Measurements from ENCODE around the gene ADAM22. TPM values are rescaled to one million over a fixed set of nuclear protein-coding genes. Genes with fewer than 3 reads are reported as not detected.

Gene ADAM22
- total and polyA plus RNA-seq, 2 experiments from 2014 or later, result 2.7 to 18.7 TPM

DNA sequence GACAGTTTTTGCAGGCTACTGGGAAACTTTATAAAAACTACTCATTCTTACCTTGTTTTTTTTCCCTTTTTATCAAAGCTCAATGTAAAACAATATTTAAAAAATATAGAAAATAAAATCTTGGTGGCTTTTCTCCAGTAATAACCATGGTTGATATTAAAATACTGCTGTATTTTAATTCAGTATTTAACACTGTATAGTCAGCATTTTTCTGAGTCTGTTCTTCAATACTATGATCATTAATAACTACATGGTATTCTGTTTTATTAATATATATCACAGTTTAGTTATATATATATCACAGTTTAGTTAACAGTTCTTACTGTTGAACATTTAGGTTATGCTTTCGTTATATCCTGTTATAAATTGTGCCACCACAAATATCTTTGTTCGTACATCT is 207.4 kb downstream of the ADAM22 start:
- ATAC-seq, result no peak
- Mint-ChIP-seq H3K27me3 (ENCODE audit: insufficient read depth, low read depth, poor library complexity) (no peaks in the 10 kb centered on the region), H3K4me1 (peaks cover 2% of the 10 kb centered on the region; the same call in 1 of the 3 replicates), H3K9me3 (no peaks in the 10 kb centered on the region; the same call in 2 of the 3 replicates), H3K36me3 (ENCODE audit: low read depth) (no peaks in the 10 kb centered on the region; the same call in 2 of the 3 replicates), H3K27ac (no peak overlapping the region), H3K4me3 (no peak overlapping the region)
- no peak for DNase-seq (ENCODE audit: low spot score)
- Histone ChIP-seq H4K20me1 (replicated peaks; ENCODE audit: insufficient read depth) (no peaks in the 10 kb centered on the region), H3K27me3 (ENCODE audit: insufficient read depth) (no peaks in the 10 kb centered on the region), H3K4me1 (ENCODE audit: insufficient read depth) (no peaks in the 10 kb centered on the region), H3F3A (replicated peaks; ENCODE audit: low read depth) (no peaks in the 10 kb centered on the region), H3K27ac (ENCODE audit: low read depth) (no peak overlapping the region), H3K36me3 (ENCODE audit: insufficient read depth) (no peaks in the 10 kb centered on the region; the same call in 1 of the 2 replicates), H2AFZ (no peak overlapping the region), H3K4me2 (no peak overlapping the region), H3K9me2 (ENCODE audit: insufficient read depth) (no peaks in the 10 kb centered on the region), H3K4me3 (no peak overlapping the region), H3K79me2 (replicated peaks; ENCODE audit: insufficient read depth) (no peaks in the 10 kb centered on the region)
- TF ChIP-seq, protein P1, sequence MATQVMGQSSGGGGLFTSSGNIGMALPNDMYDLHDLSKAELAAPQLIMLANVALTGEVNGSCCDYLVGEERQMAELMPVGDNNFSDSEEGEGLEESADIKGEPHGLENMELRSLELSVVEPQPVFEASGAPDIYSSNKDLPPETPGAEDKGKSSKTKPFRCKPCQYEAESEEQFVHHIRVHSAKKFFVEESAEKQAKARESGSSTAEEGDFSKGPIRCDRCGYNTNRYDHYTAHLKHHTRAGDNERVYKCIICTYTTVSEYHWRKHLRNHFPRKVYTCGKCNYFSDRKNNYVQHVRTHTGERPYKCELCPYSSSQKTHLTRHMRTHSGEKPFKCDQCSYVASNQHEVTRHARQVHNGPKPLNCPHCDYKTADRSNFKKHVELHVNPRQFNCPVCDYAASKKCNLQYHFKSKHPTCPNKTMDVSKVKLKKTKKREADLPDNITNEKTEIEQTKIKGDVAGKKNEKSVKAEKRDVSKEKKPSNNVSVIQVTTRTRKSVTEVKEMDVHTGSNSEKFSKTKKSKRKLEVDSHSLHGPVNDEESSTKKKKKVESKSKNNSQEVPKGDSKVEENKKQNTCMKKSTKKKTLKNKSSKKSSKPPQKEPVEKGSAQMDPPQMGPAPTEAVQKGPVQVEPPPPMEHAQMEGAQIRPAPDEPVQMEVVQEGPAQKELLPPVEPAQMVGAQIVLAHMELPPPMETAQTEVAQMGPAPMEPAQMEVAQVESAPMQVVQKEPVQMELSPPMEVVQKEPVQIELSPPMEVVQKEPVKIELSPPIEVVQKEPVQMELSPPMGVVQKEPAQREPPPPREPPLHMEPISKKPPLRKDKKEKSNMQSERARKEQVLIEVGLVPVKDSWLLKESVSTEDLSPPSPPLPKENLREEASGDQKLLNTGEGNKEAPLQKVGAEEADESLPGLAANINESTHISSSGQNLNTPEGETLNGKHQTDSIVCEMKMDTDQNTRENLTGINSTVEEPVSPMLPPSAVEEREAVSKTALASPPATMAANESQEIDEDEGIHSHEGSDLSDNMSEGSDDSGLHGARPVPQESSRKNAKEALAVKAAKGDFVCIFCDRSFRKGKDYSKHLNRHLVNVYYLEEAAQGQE (IDR thresholded peaks at IDR 0.05; ENCODE audit: unreplicated experiment), result no peak
- no peak for TF ChIP-seq ZNF331 (CRISPR knock-in tag; IDR thresholded peaks at IDR 0.05; ENCODE audit: low read depth)
- TF ChIP-seq STAT1 (IDR thresholded peaks at IDR 0.05; ENCODE audit: unreplicated experiment), result no peak
- no peak for TF ChIP-seq POLR2AphosphoS5 (IDR thresholded peaks at IDR 0.05; ENCODE audit: low read depth)
- TF ChIP-seq, protein P2, sequence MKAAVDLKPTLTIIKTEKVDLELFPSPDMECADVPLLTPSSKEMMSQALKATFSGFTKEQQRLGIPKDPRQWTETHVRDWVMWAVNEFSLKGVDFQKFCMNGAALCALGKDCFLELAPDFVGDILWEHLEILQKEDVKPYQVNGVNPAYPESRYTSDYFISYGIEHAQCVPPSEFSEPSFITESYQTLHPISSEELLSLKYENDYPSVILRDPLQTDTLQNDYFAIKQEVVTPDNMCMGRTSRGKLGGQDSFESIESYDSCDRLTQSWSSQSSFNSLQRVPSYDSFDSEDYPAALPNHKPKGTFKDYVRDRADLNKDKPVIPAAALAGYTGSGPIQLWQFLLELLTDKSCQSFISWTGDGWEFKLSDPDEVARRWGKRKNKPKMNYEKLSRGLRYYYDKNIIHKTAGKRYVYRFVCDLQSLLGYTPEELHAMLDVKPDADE (IDR thresholded peaks at IDR 0.05), result no peak
- no peak for TF ChIP-seq EZH2 (IDR thresholded peaks at IDR 0.05; ENCODE audit: low read depth, unreplicated experiment)
- TF ChIP-seq EZH2phosphoT487 (IDR thresholded peaks at IDR 0.05; ENCODE audit: unreplicated experiment), result no peak
- TF ChIP-seq, protein P3, sequence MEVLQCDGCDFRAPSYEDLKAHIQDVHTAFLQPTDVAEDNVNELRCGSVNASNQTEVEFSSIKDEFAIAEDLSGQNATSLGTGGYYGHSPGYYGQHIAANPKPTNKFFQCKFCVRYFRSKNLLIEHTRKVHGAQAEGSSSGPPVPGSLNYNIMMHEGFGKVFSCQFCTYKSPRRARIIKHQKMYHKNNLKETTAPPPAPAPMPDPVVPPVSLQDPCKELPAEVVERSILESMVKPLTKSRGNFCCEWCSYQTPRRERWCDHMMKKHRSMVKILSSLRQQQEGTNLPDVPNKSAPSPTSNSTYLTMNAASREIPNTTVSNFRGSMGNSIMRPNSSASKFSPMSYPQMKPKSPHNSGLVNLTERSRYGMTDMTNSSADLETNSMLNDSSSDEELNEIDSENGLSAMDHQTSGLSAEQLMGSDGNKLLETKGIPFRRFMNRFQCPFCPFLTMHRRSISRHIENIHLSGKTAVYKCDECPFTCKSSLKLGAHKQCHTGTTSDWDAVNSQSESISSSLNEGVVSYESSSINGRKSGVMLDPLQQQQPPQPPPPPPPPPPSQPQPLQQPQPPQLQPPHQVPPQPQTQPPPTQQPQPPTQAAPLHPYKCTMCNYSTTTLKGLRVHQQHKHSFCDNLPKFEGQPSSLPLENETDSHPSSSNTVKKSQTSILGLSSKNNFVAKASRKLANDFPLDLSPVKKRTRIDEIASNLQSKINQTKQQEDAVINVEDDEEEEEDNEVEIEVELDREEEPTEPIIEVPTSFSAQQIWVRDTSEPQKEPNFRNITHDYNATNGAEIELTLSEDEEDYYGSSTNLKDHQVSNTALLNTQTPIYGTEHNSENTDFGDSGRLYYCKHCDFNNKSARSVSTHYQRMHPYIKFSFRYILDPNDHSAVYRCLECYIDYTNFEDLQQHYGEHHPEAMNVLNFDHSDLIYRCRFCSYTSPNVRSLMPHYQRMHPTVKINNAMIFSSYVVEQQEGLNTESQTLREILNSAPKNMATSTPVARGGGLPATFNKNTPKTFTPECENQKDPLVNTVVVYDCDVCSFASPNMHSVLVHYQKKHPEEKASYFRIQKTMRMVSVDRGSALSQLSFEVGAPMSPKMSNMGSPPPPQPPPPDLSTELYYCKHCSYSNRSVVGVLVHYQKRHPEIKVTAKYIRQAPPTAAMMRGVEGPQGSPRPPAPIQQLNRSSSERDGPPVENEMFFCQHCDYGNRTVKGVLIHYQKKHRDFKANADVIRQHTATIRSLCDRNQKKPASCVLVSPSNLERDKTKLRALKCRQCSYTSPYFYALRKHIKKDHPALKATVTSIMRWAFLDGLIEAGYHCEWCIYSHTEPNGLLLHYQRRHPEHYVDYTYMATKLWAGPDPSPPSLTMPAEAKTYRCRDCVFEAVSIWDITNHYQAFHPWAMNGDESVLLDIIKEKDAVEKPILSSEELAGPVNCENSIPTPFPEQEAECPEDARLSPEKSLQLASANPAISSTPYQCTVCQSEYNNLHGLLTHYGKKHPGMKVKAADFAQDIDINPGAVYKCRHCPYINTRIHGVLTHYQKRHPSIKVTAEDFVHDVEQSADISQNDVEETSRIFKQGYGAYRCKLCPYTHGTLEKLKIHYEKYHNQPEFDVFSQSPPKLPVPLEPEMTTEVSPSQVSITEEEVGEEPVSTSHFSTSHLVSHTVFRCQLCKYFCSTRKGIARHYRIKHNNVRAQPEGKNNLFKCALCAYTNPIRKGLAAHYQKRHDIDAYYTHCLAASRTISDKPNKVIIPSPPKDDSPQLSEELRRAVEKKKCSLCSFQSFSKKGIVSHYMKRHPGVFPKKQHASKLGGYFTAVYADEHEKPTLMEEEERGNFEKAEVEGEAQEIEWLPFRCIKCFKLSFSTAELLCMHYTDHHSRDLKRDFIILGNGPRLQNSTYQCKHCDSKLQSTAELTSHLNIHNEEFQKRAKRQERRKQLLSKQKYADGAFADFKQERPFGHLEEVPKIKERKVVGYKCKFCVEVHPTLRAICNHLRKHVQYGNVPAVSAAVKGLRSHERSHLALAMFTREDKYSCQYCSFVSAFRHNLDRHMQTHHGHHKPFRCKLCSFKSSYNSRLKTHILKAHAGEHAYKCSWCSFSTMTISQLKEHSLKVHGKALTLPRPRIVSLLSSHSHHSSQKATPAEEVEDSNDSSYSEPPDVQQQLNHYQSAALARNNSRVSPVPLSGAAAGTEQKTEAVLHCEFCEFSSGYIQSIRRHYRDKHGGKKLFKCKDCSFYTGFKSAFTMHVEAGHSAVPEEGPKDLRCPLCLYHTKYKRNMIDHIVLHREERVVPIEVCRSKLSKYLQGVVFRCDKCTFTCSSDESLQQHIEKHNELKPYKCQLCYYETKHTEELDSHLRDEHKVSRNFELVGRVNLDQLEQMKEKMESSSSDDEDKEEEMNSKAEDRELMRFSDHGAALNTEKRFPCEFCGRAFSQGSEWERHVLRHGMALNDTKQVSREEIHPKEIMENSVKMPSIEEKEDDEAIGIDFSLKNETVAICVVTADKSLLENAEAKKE (CRISPR knock-in tag; IDR thresholded peaks at IDR 0.05), result no peak
- TF ChIP-seq, protein P4, sequence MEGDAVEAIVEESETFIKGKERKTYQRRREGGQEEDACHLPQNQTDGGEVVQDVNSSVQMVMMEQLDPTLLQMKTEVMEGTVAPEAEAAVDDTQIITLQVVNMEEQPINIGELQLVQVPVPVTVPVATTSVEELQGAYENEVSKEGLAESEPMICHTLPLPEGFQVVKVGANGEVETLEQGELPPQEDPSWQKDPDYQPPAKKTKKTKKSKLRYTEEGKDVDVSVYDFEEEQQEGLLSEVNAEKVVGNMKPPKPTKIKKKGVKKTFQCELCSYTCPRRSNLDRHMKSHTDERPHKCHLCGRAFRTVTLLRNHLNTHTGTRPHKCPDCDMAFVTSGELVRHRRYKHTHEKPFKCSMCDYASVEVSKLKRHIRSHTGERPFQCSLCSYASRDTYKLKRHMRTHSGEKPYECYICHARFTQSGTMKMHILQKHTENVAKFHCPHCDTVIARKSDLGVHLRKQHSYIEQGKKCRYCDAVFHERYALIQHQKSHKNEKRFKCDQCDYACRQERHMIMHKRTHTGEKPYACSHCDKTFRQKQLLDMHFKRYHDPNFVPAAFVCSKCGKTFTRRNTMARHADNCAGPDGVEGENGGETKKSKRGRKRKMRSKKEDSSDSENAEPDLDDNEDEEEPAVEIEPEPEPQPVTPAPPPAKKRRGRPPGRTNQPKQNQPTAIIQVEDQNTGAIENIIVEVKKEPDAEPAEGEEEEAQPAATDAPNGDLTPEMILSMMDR (conservative IDR thresholded peaks at IDR 0.05; ENCODE audit: low read depth in 2 of 2), result no peak
- no peak for TF ChIP-seq CREB1 (CRISPR knock-in tag; IDR thresholded peaks at IDR 0.05; ENCODE audit: low read depth)
- TF ChIP-seq JUNB (IDR thresholded peaks at IDR 0.05; ENCODE audit: unreplicated experiment), result no peak
- TF ChIP-seq NANOG (IDR thresholded peaks at IDR 0.05; ENCODE audit: borderline replicate concordance), result no peak

Data from GM23338 (cell line).